Bronchus fibroblast of lung (primary cell): ENCODE measurements around the gene GABRG2. TPM values are rescaled to one million over a fixed set of nuclear protein-coding genes. Genes with fewer than 3 reads are reported as not detected.

Experiments used
- total RNA-seq: library from RNA; depleted of rRNA; stranded (reverse); fragments of >200 nt; gene quantifications from 2 replicates; pipeline ENCODE4 v1.2.3, GENCODE V29; 2015

GABRG2 gene
- total RNA-seq, result not detected in 2 replicates

GRCh38 chr5:162067655-162068411 is at the start of gene GABRG2:
GABRG2 (plus strand) TSS chr5:162067773; CDS start chr5:162068000, 227 bp downstream.

Other genes with a start within 250 kb of the GABRG2 start
- gene GABRA1, start 219.7 kb upstream of the GABRG2 start, total RNA-seq, result not detected in 2 replicates